GM18907 (cell line): Measurements from ENCODE around the gene RAB3B.

ENCODE experiments used
- ATAC-seq: cut with Tn5 transposase; IDR thresholded peaks from one replicate; pipeline ENCODE4 v1.9.1; 2021; ENCODE audit warnings: mild to moderate bottlenecking, moderate library complexity; ENCODE audit not compliant: unreplicated experiment

Gene RAB3B

DNA sequence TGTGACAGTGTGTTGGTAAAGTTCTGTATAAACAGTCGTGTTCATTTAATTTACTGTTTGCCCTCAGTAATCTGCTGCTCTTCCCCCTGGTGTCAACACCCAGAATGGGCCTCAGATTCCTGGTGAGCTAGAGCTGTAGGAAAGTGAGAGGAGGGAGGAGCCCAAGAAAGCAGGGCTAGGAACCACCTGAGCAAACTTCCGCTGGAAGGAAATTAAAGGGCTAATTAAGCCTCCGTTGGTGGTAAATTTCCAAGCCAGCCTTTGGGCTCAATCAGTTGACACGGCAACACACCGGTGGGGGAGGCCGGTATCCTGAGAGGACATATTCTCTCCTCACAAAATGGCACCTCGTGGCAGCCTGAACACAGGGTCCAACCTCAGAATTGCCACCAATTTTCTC is 32.9 kb downstream of the RAB3B start:
- no peak for ATAC-seq

GRCh38 chr1:51956528-51957509 is 33.7 kb downstream of the RAB3B start:
- ATAC-seq = no peak

GRCh38 chr1:51955797-51956527 is 34.5 kb downstream of the RAB3B start:
- peak; percentile 60 for ATAC-seq

DNA sequence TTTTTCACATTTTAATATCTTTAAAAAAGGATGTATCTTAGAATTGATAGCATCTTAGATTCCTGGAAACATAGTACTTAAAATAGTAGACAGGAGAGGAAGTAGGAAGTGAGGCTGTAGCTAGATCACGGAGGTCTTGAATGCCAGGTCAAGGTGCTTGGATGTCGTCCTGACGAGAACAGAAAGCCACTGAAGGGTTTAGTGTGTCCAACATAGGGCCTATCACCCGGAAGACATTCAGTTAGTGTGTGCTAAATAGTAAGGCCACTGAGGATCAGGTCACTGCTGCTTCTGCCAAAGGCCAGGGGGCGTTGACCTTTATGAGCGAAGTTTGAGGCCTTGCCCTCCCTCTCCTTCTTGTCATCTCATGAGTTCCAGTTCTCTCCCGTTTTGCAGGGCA is 35.7 kb downstream of the RAB3B start:
- ATAC-seq = no peak

DNA sequence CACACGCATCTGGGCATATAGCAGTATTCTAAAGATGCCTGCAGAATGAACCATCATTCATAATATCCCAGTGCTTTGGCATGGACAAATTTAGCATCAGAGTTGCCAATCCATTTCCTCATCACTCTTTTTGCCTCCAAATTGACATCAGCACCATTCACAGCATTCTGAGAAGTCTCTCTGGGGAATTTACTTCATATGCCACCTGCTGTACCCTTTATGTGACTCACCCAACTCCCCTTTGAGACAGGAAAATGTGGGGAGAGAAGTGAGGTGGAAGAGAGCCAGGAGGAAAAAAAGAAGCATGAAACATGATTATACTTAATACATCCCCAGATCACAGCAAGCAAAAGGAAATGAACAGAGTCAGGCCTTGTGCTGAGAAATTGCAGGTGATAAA is 37.4 kb downstream of the RAB3B start:
- no peak for ATAC-seq

DNA sequence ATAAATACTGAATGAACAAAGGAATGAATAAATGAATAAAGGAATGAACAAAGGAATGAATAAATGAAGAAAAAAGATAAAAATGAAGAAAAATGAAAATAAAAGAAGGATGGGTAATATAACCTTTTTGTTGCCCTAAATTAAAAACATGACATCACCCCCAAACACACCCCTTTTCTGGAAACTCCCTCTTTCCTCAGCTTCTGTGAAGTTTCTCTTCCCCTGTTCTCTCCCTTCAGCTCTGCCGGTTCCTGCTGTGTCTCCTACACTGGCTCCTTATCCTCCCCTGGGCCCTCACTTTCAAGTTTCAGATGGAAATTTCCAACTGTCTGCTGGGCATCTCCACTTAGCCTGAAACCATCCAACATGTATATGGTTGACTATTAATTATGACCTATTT is 37.9 kb downstream of the RAB3B start:
- no peak for ATAC-seq

GRCh38 chr1:51950701-51951100 is 39.8 kb downstream of the RAB3B start:
- no peak for ATAC-seq

DNA sequence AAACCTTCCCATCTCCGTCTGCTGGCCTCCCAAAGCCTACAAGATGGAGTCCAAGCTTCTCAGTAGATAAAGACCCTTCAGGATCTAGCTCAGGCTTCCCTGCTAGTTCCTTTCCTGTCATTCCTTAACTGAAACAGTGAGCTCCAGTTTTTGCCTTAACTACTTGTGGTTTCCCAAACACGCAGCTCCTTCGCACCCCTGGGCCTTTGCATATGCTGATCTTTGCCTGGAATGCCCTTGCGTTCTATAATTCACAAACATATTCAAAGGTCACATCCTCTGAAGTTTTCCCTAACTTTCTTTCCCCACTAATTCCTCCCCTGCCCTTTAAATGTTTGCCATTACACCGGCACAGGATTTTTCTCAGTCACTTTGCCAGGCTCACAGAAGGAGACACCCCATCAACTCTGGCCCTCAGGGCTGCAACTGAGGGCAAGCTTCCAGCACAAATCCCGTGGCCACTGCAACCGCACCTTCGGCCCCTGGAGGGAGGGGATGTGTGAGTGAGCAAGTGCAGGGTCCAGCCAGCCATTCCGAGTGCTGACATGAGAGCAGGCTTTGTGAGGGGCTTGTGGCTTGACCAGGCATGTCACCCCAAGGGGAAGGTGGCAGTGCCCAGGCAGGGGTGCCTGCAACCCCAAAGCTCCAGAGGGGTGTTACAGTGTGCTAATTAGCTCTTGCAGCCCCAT is 41.3 kb downstream of the RAB3B start:
- no peak for ATAC-seq

GRCh38 chr1:51948491-51948915 is 42.0 kb downstream of the RAB3B start:
- no peak for ATAC-seq

DNA sequence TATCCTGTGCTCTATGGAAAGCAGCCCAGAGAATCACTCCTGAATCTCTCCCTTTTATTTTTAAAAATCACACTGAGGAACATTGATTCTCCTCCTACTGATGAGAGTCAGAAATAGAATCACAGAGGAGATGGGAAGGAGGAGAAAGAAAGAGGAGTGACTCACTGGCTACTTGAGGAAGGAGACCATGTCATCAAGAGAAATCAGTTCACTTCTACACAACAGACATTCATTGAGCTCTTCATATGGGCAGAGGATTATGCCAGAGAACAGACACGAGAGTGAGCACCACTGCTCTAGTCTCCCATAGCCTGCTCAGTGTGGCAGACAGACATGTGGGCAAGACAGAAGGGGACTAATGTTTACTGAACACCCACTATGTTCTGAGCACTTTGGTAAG is 44.2 kb downstream of the RAB3B start:
- ATAC-seq = no peak

DNA sequence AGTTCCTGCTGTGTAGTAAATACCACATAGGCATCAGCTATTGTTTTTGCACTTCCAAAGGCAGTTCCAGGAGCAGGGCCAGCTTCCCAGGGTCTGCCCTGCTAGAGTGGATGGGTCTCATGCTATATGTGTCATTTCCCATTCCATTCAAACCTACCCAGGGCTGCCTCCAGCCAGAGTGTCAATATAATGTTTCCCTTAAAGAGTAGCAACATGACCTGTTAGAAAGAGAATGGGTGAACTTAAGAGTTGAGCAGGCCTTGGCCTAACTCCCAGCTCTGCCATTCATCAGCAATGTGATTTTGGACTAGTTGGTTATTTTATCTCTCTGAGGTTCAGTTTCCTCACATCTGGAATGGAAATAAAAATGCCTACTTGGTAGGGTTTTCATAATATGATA is 44.9 kb downstream of the RAB3B start:
- ATAC-seq = no peak

DNA sequence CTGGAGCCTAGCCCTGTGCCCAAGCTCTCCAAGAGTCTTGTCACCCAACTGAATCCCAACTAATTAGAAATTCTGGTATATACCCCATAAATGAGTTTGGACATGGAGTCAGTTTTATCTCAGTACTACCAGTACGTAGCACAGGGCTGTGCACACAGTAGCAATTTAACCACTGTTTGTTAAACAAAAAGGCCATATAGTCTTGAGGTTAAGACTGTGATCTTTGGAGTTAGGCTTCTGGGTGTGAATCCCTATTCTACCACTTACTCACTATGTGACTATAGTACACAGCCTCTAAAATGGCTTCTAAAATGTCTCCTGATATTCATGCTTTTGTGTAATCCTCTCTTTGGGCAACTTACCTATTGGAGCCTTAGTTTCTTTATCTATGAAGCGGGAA is 48.2 kb downstream of the RAB3B start:
- no peak for ATAC-seq

DNA sequence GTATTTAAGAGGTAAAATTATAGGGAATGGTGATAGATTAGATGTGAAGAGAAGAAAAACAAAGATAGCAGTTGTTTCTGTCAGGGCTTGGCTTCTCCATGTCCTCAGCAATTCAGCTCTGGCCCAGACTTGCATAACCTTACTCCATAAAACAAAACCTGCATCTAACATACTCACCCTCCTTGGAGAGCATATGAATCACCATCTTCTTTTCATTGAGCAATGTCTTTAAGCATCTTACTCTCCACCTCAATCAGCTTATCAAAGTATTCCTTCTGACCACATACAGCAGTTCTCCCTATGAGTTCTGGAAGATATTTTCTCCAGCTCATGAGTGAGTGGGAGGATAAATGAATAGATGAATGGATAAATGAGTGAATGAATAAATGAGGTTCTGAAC is 49.0 kb downstream of the RAB3B start:
- ATAC-seq = no peak

DNA sequence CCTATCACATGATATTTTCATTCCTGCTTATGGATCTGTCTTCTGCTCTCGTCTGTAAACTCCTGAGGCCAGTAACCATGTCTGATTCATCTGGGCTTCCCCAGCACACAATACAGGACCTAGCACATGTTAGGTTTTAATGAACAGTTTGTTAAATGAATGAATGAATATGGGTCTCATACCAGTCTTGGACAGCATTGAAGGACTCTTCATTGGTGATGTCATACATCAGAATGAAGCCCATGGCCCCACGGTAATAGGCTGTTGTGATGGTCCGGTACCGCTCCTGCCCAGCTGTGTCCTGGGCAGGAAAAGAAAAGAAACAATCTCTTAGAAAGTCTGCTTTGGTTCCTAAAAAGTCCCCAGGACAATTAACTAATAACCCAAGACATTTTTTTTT is 53.4 kb downstream of the RAB3B start:
- ATAC-seq = no peak

GRCh38 chr1:51936531-51936930 is 54.0 kb downstream of the RAB3B start:
- no peak for ATAC-seq

DNA sequence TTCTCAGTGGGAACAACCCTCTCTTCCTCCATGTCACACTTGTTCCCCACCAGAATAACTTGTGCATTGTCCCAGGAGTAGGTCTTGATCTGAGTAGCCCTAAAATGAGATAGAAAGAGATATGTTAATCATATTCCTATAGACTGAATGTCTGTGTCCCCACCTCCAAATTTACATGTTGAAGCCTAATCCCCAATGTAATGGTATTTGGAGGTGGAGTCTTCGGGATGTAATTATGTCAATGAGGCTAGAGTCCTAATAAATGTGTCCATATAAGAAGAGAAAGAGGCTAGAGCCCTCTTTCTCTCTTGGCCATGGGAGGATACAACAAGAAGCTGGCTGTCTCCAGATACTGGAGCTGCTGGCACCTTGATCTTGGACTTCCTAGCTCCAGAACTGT is 57.2 kb downstream of the RAB3B start:
- ATAC-seq = no peak

- no peak for ATAC-seq
Measured at GRCh38 chr1:51930329-51930728, 60.2 kb downstream of the RAB3B start.

DNA sequence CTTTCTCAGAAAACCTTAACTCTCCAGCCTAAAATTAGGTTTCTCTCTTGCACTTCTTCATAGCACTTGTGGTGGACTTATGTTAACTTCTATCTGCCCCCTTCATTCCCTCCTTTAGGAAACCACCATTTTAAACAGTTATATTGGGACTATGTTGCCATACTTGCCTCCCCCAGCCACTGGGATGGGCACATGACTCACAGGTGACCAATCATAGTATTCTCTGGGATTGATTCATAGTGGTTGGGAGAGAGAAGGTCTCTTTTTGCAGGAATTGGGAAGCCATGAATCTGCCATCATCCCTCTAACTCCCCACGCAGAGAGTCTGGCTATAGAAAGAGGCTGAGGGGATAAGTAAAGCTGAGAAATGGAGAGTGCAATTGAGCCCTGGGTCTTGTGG is 61.6 kb downstream of the RAB3B start:
- ATAC-seq = no peak

- no peak for ATAC-seq
Measured at GRCh38 chr1:51927029-51927428, 63.5 kb downstream of the RAB3B start.

- ATAC-seq = no peak
Measured at GRCh38 chr1:51926171-51926812, 64.2 kb downstream of the RAB3B start.

GRCh38 chr1:51924455-51924854 is 66.0 kb downstream of the RAB3B start:
- ATAC-seq = no peak
